HG02973 (cell line): Measurements from ENCODE around the gene ASS1.

Source experiments
- ATAC-seq: cut with Tn5 transposase; IDR thresholded peaks from one replicate; pipeline ENCODE4 v1.9.1; 2021; ENCODE audit warnings: moderate library complexity; ENCODE audit not compliant: unreplicated experiment

ASS1 gene

DNA sequence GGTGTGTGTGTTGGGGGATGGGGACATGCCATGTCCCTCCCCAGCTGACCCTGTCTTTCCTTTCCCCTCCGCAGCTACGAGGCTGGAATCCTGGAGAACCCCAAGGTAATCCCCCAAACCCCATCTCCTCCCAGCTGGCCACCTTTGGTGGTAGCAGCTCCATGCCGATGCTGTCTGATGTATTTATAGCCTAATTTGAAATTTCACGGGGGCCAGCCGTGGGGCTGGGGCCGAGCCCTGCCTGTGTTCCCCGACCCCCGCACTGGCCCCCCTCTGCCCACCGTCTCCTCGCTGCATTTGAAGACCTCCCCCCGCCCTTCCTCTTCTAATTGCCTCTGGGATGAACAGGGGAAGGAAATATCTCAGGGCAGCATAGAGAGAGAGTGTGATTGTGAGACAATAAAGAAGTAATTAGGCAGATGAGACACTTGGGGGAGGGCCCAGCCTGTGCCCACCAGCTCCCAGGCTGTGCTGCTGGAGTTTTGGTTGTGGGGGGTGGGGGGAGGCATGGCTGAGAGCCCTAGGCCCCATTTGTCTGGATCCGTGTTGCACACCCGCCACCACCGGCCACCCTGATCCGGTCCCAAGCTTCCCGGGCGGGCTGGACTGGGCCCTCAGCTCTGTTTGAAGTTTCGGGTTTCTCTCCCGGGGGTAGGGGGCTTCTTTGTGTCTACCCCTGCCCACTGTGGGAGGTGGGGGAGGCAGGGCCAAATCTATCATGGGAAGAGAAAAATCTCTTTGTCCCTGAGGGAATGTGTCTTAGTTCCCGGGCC lies 26.8 kb downstream of the ASS1 start:
- no peak for ATAC-seq

DNA sequence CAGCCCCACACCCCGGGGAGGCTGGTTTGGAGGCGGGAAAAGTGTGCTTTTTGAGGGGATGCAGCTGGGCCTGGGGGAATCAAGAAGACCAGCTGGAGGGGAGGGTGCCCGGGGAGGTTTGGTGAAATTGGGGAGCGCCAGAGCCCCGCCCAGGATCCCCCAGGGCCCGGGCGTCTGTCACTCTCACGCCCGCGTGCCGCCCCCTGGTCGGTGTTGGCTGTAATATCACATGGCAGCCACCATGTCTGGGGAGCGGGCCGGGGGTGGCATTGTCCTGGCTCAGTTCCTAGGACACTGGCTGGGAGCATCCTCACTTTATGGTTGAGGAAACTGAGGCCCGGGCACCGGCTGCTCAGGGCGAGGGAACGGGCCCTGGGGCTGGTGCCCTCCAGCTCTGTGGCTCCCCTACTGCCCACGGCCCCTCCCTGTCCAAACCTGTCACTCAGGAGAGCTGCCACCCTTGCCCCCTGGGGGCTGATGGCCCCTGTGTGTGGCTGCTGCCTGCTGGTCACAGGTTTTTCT lies 27.5 kb downstream of the ASS1 start:
- no peak for ATAC-seq

- no peak for ATAC-seq
These were observed 28.2 kb downstream of the ASS1 start for GRCh38 chr9:130473009-130473408.

GRCh38 chr9:130473566-130473965 lies 28.8 kb downstream of the ASS1 start:
- ATAC-seq = no peak

GRCh38 chr9:130474106-130474505 lies 29.3 kb downstream of the ASS1 start:
- no peak for ATAC-seq

GRCh38 chr9:130476151-130476730 lies 31.5 kb downstream of the ASS1 start:
- no peak for ATAC-seq

- no peak for ATAC-seq
These were observed 32.8 kb downstream of the ASS1 start for GRCh38 chr9:130477564-130477963.

- no peak for ATAC-seq
These were observed 33.4 kb downstream of the ASS1 start for GRCh38 chr9:130478152-130478551.

DNA sequence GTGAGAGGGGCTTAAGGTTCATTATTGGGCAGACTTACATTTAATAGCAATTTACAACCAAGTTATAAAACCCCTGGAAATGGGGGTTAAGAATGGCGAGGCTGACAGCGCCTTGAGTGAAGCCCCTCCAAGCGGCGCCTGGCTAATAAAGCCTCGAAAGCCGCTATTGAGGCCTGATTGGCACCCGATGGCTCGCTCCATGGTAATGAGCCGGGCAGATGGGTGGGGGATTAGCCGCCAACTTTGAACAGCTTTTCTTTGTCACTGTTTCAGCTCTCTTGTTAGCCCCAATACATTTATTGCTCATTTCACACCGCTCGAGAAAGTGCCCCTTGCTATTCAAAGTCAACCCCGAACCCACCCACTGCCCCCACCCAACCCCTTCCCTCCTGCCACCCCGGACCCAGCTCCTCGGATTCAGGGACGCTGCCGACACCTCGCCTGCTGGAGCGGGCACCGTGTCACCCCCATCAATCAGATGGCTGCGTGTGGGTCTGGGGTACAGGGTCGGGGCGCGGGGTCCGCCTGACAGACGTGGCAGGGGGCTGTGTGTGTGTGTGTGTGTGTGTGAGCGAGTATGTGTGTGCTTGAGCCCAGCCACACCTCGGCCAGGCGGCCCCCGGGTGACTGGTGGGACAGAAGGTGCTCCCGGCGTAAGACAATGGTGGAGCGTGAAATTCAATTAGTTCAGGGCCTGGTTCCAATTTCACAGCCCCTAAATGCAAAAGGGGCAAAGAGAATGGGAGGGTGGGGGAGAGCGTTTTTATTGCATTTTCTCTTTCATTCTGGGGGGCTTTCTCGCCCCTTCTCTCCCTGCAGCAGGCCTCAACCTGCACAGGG lies 34.2 kb downstream of the ASS1 start:
- no peak for ATAC-seq

- ATAC-seq = no peak
These were observed 34.8 kb downstream of the ASS1 start for GRCh38 chr9:130479587-130479986.

DNA sequence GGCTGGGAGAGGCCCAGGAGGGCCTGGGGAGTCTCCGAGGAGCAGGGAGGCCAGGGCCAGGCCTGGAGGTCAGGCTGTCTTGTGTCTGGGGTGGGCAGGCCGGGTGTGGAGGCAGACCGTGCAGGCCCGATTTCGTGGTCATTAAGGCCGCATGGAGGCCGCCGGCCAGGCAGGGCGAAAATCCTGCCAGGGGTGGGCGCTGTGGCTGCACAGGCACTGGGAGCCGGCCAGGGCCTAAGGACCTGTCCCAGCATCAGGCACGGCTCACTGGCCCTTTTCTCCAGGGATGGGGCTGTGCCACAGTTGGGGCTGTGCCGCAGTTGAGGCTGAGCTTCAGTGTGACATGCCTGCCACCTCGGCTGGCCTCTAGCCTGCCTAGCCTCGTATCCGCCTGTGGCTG lies 35.9 kb downstream of the ASS1 start:
- ATAC-seq = no peak

GRCh38 chr9:130482463-130482862 lies 37.7 kb downstream of the ASS1 start:
- no peak for ATAC-seq

GRCh38 chr9:130483371-130483971 lies 38.7 kb downstream of the ASS1 start:
- no peak for ATAC-seq

GRCh38 chr9:130484362-130485072 lies 39.8 kb downstream of the ASS1 start:
- no peak for ATAC-seq

DNA sequence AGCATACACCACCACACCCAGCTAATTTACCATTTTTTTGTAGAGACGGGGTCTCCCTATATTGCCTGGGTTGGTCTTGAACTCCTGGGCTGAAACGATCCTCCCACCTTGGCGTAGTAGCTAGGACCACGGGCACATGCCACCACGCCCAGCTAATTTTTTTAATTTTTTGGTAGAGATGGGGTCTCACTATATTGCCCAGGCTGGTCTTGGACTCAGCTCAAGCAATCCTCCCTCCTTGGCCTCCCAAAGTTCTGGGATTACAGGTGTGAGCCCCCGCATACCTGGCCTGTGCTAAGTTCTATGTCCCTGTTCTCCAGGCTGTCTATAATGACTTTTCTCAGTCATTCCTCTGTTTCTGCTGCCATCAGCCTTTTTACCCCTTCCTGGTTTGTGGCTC lies 41.3 kb downstream of the ASS1 start:
- ATAC-seq = no peak

DNA sequence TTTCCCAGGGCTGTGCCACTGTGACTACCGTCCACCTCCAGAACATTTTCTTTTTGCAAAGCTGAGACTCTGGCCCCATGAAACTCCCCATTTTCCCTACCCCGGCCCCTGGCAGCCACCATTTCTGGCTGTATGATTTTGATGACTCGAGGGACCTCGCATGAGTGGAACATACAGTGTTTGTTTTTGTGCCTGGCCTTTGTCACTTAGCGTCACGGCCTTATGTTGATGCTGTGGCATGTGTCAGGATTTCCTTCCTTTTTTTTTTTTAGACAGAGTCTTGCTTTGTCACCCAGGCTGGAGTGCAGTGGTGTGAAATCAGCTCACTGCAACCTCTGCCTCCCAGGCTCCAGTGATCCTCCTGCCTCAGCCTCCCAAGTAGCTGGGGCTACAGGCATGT lies 42.7 kb downstream of the ASS1 start:
- ATAC-seq = no peak

DNA sequence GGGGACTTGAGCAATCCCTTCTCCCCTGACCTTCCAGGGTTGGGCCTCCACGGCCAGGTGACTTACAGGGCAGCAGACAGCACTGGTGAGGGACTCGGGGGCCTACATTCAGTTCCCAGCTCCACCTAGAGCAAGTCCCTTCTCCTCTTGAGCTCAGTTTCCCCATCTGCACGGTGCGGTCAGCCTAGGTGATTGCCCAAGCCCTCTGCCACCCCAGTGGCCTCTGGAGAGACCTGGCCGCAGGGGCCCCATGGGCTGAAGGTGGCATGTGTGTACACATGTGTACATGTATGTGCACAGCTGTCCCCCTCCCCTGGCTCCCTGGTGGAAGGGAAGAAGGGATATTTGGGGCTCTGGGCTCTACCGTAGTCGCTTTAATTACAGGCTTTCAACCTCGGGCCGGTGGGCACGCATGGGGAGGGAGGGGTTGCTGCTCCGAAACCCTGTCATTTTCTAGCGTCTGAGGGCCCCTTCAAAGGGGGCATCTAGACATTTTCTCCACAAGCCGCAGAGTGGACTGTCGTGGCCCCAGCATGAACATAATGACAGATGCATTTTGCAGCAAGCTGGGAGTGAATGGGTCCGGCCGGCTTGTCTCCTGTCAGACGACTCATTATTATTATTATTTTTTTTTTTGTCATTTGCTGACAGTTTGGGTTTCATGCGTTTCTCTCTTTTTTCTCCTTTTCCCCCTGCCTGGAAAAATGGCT lies 44.0 kb downstream of the ASS1 start:
- no peak for ATAC-seq

- no peak for ATAC-seq
These were observed 46.2 kb downstream of the ASS1 start for GRCh38 chr9:130490981-130491380.

- no peak for ATAC-seq
These were observed 47.2 kb downstream of the ASS1 start for GRCh38 chr9:130491830-130492482.
